HG03064 (cell line): ENCODE results near the gene NAPEPLD.
"Not testable (repeated sequence)": the region's sequence is repeated elsewhere in the genome, so short reads cannot be mapped to it uniquely, and the experiment has no call there.

Source experiments
- ATAC-seq: cut with Tn5 transposase; IDR thresholded peaks from one replicate; pipeline ENCODE4 v1.9.1; 2021; ENCODE audit warnings: low read depth; ENCODE audit not compliant: unreplicated experiment

NAPEPLD gene

GRCh38 chr7:103073989-103074518 is 74.8 kb downstream of the NAPEPLD start:
- ATAC-seq, result no peak

DNA sequence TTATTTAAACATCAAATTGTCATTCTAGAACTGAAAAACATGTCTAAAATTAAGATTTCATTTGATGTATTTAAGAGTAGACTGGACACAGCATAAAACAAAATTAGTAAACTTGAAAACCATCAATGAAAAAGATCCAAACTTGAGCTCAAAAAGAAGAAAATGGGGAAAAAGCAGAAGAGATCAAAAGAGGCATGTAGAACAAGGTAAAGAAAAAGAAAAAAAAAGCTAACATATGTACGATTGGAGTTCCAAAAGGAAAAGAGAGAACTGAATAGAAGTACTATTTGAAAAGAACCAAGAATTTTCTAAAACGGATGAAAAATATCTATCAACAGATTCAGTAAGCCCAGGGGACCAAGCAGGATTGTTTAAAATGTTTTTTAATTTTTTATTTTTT is 77.9 kb downstream of the NAPEPLD start:
- no peak for ATAC-seq

GRCh38 chr7:103068414-103069403 is 80.2 kb downstream of the NAPEPLD start:
- no peak for ATAC-seq

GRCh38 chr7:103065667-103066066 is 83.2 kb downstream of the NAPEPLD start:
- no peak for ATAC-seq

GRCh38 chr7:103063895-103064294 is 85.0 kb downstream of the NAPEPLD start:
- ATAC-seq, result no peak

DNA sequence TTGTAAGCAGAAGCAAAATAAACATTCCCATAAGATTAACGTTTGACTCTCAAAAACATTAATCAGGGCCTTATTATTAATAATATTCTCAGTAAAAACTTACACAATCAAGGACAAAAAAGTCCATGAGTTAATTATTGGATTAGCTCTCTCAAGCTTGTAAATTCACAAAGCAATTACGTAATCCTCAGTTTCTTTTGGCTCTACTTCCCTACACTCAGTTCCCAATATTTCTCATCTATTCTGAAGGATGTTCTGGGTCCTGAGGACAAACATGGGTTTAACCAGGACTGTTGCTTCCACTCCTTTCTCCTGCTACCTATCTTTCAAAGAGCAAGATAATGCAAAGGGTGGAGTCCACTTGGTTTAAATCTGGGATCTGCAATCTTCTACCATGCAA is 89.4 kb downstream of the NAPEPLD start:
- no peak for ATAC-seq

DNA sequence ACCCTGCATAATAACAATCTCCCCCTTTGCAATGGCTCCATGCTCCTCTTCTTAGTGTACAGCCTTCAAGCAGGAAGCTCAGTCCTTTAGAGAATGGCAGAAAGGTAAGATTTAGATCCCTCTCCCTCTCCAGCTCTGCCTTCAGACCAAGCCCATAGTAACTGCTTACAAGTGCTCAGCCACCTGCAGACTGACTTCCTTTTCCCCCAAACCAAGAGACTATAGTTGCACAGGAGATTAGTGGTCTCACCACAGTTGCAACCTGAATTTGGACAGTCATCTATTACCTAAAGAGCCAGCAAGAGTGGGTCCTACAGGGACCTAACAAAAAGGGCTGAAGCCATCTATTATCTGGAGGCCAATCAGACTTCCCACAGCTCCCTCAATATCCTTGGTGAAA is 90.8 kb downstream of the NAPEPLD start:
- no peak for ATAC-seq

- ATAC-seq, result not testable (repeated sequence)
These were observed 92.9 kb downstream of the NAPEPLD start for GRCh38 chr7:103056006-103056405.

DNA sequence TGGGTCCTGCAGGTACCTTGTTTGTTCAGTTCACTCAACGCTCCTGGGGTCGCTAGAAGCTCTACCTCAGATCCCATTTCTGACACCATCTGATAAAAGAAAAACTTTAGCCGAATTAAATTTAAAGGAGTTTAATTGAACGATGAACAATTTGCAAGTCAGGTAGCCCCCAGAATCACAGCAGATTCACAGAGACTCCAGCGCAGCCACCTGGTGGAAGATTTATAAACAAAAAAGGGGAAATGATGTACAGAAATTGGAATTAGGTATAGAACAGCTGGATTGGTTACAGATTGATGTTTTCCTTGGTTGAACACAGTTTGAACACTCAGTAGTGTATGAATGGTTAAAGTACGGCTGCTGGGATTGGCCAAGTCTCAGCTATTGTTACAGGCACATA is 97.4 kb downstream of the NAPEPLD start:
- no peak for ATAC-seq
